Kidney epithelial cell (primary cell): ENCODE results near the gene NKAP. TPM values are rescaled to one million over a fixed set of nuclear protein-coding genes. Genes with fewer than 3 reads are reported as not detected.
"Not testable (repeated sequence)": the region's sequence is repeated elsewhere in the genome, so short reads cannot be mapped to it uniquely, and the experiment has no call there.

Experiments used
- DNase-seq: peaks from one replicate; pipeline ENCODE4 v3.0.0-alpha.2; 2010; ENCODE audit warnings: low read depth
- H3K27me3 ChIP-seq: 2 replicates; pipeline ENCODE4 v1.6.0; 2011; ENCODE audit warnings: low read length; ENCODE audit not compliant: control insufficient read depth, insufficient read depth
- H3K36me3 ChIP-seq: 2 replicates; pipeline ENCODE4 v1.5.1; 2011; ENCODE audit warnings: low read length; ENCODE audit not compliant: control insufficient read depth, insufficient read depth
- H3K4me3 ChIP-seq: 2 replicates; pipeline ENCODE4 v1.5.1; 2011; ENCODE audit warnings: low read depth, mild to moderate bottlenecking, control low read depth, low read length
- total RNA-seq: library from RNA; depleted of rRNA; stranded (reverse); fragments of >200 nt; gene quantifications from 2 replicates; pipeline ENCODE4 v1.2.3, GENCODE V29; 2015
- TF ChIP-seq, protein P1 (sequence below): IDR thresholded peaks from 2 replicates; pipeline ENCODE4 v1.5.1; 2011; ENCODE audit warnings: mild to moderate bottlenecking, moderate library complexity, low read length, control low read depth, inconsistent platforms; ENCODE audit not compliant: insufficient read depth, poor library complexity, severe bottlenecking

The NKAP gene
- total RNA-seq, 1 donor from 2014 or later = 4.9 TPM

DNA sequence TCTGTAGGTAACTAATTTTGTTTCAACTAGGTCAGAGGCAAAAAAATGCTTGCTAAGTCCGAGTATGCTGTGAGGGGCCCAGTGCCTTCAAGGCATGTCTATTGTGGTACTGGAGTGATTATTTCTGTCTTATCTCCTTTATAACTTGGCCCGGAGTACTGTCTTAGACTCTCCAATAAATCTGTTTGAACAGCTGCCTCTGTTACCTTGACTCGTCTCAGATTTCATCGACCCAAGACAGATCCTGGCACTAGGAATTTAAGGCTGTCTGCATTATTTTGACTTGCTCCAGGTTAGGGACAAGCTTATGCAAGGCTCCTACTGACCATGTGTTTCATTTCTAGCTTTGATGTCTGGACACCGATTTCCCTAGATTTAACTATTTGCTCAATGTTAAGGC lies 41.1 kb upstream of the NKAP start:
- TF ChIP-seq, protein P1, sequence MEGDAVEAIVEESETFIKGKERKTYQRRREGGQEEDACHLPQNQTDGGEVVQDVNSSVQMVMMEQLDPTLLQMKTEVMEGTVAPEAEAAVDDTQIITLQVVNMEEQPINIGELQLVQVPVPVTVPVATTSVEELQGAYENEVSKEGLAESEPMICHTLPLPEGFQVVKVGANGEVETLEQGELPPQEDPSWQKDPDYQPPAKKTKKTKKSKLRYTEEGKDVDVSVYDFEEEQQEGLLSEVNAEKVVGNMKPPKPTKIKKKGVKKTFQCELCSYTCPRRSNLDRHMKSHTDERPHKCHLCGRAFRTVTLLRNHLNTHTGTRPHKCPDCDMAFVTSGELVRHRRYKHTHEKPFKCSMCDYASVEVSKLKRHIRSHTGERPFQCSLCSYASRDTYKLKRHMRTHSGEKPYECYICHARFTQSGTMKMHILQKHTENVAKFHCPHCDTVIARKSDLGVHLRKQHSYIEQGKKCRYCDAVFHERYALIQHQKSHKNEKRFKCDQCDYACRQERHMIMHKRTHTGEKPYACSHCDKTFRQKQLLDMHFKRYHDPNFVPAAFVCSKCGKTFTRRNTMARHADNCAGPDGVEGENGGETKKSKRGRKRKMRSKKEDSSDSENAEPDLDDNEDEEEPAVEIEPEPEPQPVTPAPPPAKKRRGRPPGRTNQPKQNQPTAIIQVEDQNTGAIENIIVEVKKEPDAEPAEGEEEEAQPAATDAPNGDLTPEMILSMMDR = no peak
- no peaks in the 10 kb centered on the region for H3K27me3 ChIP-seq
- no peak for DNase-seq

DNA sequence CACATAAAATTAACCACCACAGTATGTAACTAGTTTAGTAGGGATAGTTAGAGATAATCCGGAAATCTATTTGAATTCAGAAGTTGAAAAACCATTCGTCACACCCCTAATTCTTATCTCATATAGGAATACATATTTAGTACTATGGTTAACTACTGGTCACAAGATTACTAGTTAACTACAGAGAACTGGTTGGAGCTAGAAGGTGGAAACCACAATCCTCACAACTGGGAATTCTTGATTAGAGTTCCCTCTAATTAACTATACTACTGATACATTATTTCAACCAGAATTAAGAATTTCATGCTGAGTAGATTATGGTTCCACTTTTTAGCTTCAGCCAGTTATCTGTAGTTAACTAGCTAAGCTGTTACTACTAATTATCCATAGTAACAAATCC lies 39.9 kb upstream of the NKAP start:
- Histone ChIP-seq H3K4me3 (no peak overlapping the region), H3K27me3 (no peaks in the 10 kb centered on the region), H3K36me3 (no peaks in the 10 kb centered on the region)
- TF ChIP-seq, protein P1 = no peak
- DNase-seq = no peak

More for the DNA sequence above, 41.1 kb upstream of the NKAP start:
- Histone ChIP-seq H3K36me3 (no peaks in the 10 kb centered on the region), H3K4me3 (no peak overlapping the region)

DNA sequence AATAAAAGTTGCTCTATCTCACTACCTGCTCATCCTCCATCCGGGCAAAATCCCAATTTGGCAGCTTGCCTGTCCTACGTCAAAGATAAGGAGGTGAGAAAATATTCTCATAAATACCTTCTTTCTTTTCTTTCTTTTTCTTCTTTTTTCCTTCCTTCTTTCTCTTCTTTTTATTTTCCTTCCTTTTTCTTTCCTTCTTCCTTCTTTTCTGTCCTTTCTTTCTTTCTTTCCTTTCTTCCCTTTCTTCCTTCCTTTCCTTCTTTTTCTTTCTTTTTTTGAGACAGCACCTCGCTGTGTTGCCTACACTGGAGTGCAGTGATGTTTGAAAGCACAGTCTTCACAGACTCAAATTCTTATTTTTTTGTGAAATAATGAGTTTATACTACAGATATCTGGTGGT lies 38.6 kb upstream of the NKAP start:
- no peak for DNase-seq
- Histone ChIP-seq H3K36me3 (no peaks in the 10 kb centered on the region), H3K27me3 (no peaks in the 10 kb centered on the region), H3K4me3 (no peak overlapping the region)
- TF ChIP-seq, protein P1 = no peak

DNA sequence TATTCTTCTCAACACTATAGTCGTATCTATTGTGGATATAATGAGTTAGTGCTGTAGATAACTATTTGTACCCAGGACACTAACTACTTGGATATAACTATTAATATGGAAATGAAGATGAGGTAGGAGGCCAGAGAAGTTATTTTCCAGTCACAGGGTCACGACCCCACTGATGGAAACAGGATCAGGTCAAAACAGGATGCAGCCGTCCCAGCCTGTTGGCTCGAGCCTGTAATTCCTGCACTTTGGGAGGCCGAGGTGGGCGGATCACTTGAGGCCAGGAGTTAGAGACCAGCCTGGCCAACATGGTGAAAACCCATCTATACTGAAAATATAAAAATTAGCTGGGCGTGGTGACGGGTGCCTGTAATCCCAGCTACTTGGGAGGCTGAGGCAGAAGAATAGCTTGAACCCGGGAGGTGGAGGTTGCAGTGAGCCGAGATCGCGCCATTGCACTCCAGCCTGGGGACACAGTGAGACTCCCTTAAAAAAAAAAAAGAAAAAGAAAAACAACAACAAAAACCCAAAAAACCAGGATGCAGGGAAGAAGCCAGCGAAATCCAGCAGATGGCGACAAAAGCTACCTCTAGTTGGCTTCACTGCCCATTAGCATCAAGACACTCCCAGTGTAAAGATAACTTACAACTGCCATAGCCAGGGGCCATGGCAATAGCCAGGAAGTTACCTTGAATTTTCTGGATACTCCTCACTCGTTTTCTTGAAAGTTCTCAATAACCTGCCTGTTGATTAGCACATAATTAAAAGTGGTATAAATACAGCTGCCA lies 37.9 kb upstream of the NKAP start:
- TF ChIP-seq, protein P1 = peak; percentile 48
- DNase-seq = no peak
- H3K27me3 ChIP-seq = no peaks in the 10 kb centered on the region
- no peaks in the 10 kb centered on the region for H3K36me3 ChIP-seq
- no peak overlapping the region for H3K4me3 ChIP-seq

DNA sequence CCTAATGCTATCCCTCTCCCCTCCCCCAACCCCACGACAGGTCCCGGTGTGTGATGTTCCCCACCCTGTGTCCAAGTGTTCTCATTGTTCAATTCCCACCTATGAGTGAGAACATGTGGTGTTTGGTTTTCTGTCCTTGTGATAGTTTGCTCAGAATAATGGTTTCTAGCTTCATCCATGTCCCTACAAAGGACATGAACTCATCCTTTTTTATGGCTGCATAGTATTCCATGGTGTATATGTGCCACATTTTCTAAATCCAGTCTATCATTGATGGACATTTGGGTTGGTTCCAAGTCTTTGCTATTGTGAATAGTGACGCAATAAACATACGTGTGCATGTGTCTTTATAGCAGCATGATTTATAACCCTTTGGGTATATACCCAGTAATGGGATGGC lies 33.6 kb upstream of the NKAP start:
- not testable (repeated sequence) for H3K27me3 ChIP-seq, DNase-seq, H3K4me3 ChIP-seq, H3K36me3 ChIP-seq

DNA sequence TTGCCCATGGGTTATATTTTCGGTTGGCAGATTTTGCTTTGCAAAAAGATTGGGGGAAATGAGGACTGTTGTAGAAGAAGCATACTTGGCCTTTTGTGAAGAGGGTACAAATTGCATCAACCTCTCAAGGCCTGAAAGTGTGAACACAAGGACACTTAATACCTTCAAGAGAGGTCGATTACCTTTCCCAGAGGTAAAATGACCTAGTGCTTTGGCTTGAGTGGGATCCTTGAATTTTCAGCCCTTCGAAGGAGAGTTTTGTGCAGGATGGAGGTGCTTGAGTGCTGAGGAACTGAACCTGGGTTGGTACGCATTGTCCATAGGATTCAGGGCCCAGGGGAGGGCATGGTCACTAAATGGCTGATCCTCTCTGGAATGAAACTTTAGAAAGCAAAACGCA lies 27.6 kb upstream of the NKAP start:
- no peak for DNase-seq
- TF ChIP-seq, protein P1 = no peak
- no peaks in the 10 kb centered on the region for H3K36me3 ChIP-seq
- H3K4me3 ChIP-seq = no peak overlapping the region
- H3K27me3 ChIP-seq = no peaks in the 10 kb centered on the region
